ENCODE data around the gene CYP19A1.

GRCh38 chr15:51310064-51310463, 28.3 kb downstream of the CYP19A1 start:
- TF ChIP-seq ELF1 (IDR thresholded peaks at IDR 0.05) (no peak), RXRA (IDR thresholded peaks at IDR 0.05; ENCODE audit: borderline replicate concordance, low read depth) (no peak), REST (IDR thresholded peaks at IDR 0.05; ENCODE audit: low read depth, low read length) (no peak), RFX5 (IDR thresholded peaks at IDR 0.05; ENCODE audit: low read length) (no peak), MAX (IDR thresholded peaks at IDR 0.05; ENCODE audit: low read depth) (no peak)

Measured in SK-N-SH (cell line).